GM19463 (cell line): ENCODE data around the gene RAD18.

Experiments used
- ATAC-seq: cut with Tn5 transposase; IDR thresholded peaks from one replicate; pipeline ENCODE4 v1.9.1; 2021; ENCODE audit warnings: mild to moderate bottlenecking, moderate library complexity; ENCODE audit not compliant: unreplicated experiment

RAD18 gene

GRCh38 chr3:8966820-8967348, 3.6 kb upstream of the RAD18 start:
- no peak for ATAC-seq

GRCh38 chr3:8966150-8966819, 3.0 kb upstream of the RAD18 start:
- ATAC-seq = no peak

DNA sequence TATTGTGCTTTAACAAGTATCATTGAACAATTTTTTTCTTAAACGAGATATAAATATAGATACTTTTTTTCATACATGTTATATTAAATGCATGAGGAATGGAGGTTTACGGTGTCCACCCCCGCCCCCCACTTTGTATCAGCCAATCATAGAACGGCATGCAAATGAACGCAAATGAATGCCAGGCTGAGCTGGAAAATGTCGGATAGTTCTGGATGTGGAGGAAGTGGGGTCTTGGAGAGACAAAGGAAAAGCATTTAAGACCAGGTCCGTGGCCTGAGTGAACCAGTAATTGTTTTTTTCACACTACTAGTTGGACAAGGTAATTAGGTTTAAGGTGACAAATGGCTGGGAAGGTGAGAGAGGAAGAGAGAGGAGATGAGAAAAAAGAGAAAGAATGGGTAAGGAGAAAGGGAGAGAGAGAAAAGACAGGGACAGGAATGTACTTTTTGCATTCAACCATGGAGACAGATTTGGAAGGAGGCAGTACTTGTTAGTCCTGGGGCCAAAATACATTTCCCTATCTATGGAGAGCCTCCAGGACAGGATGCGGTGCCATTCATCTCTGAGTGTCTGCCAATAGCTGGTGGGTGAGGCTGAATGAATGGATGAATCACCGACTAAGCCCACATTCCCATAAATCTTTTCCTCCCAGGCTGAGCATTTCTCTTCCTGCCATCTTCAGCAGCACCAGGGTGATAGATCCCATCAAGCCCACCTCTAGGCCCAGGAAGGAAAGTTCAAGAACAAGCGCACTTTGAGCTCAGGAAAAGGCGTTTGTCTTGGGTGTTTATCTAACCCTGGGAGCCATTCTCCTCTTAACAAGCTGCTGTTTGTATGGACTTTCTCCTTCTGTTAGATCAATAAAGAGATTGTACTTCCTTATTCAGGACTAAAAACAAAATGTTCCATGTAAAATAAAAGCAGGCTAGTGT, 1.4 kb upstream of the RAD18 start:
- ATAC-seq = no peak

GRCh38 chr3:8962226-8962861, 928 bp downstream of the RAD18 start:
- no peak for ATAC-seq

DNA sequence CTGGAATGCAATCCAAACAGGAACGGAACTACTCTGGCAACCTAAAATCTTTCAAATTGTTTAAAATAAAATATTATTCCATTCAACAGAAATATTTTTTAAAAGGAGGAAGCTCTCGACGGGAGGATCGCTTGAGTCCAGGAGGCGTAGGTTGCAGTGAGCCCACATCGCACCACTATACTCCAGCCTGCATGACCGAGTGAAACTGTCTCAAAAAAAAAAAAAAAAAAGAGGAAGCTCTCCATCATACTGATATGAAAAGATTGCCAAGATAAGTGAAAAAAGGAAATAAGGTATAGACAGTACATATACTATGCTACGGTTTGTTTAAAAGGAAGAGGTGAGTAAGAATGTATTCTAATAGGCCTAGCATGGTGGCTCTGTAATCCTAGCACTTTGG, 3.6 kb downstream of the RAD18 start:
- ATAC-seq = no peak

- ATAC-seq = peak; percentile 92
Observed at GRCh38 chr3:8954938-8955763, 8.1 kb downstream of the RAD18 start.

DNA sequence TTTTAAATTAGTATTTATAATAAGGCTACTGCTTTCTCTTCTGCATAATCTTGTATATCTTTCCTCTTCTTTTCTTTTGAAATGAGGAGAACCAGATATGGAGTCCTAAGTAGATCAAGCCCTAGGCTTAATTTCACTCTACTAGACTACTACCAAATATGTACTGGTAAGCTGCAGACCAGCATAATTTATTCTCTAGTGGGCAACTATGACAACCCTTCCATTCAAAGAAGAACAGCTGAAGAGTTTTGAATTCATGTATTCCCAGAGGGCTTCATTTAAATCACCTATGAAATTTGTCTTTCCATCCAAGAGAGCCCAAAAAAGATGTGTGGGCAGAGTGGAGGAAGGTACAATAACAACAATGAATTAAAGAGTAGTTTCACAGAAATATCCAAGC, 10.0 kb downstream of the RAD18 start:
- no peak for ATAC-seq

- no peak for ATAC-seq
Observed at GRCh38 chr3:8952130-8952529, 11.1 kb downstream of the RAD18 start.

GRCh38 chr3:8945890-8946600, 17.2 kb downstream of the RAD18 start:
- no peak for ATAC-seq

DNA sequence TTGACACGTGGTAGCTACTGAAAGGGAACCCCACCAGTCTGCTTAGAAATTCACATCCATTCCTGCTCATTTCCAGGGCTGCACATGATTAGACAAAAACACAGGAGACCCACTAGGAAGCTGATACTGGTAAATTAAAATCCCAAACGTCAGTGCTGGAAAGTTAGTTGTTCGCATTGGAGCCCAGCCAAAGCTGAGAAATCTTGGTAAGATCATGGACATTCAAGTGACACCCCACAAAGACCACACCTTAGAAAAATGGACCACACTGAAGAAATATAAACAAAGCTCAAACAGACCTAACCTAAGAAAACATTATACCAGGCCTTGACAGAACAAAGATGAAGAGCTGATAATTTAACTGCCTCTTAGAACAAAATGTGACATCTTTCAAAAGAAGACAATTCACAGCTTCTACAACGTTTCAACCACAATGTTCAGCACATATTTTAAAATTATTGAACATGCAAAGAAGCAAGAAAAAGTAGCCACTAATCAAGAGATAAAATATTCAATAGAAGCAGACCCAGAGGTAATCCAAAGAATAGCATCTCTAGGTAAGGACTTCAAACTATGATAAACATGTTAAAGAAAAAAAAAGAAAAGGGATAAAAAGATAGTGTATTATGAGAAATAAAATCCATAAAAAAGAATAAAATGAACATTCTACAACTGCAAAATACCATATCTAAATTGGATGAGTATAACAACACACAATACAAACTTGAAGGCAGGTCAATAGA, 20.4 kb downstream of the RAD18 start:
- no peak for ATAC-seq

GRCh38 chr3:8942115-8942514, 21.2 kb downstream of the RAD18 start:
- no peak for ATAC-seq

- ATAC-seq = no peak
Observed at GRCh38 chr3:8938021-8938420, 25.3 kb downstream of the RAD18 start.

- no peak for ATAC-seq
Observed at GRCh38 chr3:8937064-8938020, 25.9 kb downstream of the RAD18 start.

DNA sequence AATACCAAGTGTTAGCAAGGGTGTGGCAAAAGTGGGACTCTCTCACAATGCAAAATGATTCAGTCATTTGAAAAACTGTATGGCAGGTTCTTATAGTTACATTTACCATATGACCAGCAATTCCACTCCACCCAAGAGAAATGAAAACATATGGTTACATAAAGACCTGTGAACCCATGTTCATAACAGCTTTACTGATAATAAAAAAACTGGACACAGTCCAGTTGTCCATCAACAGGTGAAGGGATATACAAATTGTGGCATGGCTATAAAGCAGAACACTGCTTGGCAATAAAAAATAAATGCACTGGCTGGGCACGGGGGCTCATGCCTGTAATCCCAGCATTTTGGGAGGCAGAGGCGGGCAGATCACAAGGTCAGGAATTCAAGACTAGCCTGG, 30.8 kb downstream of the RAD18 start:
- no peak for ATAC-seq

DNA sequence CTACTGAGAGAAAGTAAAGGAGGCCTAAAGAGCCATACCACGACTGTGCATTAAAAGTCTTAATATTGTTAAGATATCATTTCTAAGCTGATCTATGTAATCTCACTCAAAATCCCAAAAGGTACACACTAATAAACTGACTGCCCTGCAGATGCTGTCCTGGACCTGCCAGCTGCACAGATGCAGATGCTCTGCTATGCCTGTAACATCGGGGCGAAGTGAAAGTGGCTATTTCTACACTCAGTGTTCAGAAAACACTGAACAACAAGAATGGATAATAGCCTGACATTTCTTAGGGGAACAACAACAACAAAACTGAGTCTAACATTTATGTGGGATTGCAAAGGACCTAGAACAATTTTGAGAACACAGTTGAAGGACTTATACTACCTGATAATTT, 31.9 kb downstream of the RAD18 start:
- ATAC-seq = no peak

GRCh38 chr3:8929860-8930259, 33.4 kb downstream of the RAD18 start:
- ATAC-seq = no peak

DNA sequence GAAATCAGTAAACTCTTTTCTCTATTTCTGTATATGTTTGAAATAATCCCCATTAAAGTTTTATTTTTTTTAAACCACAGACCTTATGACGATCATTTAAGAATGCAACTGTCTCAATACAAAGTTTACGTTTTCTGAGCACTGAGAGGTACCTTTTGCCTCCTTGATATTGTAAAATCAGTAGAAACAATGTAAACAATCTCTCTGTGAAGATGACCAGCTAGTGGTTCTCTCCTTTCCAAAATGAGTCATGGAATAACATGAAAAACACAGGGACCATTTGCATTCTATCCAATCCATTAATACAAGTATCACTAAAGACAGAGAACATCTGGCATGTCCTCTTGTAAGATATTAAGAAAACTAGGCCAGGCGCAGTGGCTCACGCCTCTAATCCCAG, 48.8 kb downstream of the RAD18 start:
- no peak for ATAC-seq

DNA sequence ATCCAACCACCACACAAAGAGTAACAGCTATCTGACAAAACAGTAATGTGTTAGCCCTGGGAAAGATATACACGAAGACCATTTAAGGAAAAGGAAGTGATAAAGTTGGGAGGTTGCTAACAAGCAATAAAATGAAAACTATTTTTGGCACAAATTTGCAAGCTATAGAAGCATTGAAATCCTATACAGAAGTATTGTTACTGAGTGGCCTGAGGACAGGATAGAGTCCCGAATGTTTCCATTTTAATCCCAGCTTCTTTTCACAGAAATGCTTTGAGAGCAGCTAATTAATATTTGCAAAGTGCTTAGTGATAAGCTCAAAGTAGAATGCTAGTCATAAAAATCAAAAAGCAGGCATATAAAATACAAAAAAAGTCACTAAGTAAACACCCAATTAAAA, 51.5 kb downstream of the RAD18 start:
- ATAC-seq = no peak
